Measurements from ENCODE around the gene CLDND1.

Gene CLDND1

GRCh38 chr3:98534168-98534567 lies 11.5 kb upstream of the CLDND1 start:
- DNase-seq (ENCODE audit: extremely low spot score), result no peak
- TF ChIP-seq CTCF (IDR thresholded peaks at IDR 0.05; ENCODE audit: control extremely low read depth, extremely low read depth, low read depth, missing control alignments), result no peak
- ChIA-PET POLR2A (interaction anchor here (2.7 kb wide), 1 partner anchor 30 kb away, joined by 17 read pairs; no protein-coding TSS in a partner anchor), CTCF (interaction anchor here (1.3 to 5.2 kb wide), 3 partner anchors 30 to 279 kb away, joined by 3 to 34 read pairs (median 7); no protein-coding TSS in a partner anchor)

GRCh38 chr3:98532709-98533571 lies 10.2 kb upstream of the CLDND1 start:
- ChIA-PET CTCF (interaction anchor here (0.8 to 2.2 kb wide), 9 partner anchors 10 to 67 kb away, joined by 3 to 8 read pairs (median 6); partner anchors contain the start of gene CLDND1), POLR2A (interaction anchor here (1.0 to 2.7 kb wide), 9 partner anchors 10 to 249 kb away, joined by 3 to 19 read pairs (median 4); partner anchors contain the start of gene CLDND1)
- no peak for TF ChIP-seq CTCF (IDR thresholded peaks at IDR 0.05; ENCODE audit: control extremely low read depth, extremely low read depth, low read depth, missing control alignments)
- no peak for DNase-seq (ENCODE audit: extremely low spot score)

GRCh38 chr3:98532275-98532637 lies 9.6 kb upstream of the CLDND1 start:
- no peak for DNase-seq (ENCODE audit: extremely low spot score)
- ChIA-PET CTCF (interaction anchor here (0.8 to 2.2 kb wide), 7 partner anchors 9 to 42 kb away, joined by 3 to 8 read pairs (median 7); partner anchors contain the start of gene CLDND1), POLR2A (interaction anchor here (1.0 to 2.7 kb wide), 7 partner anchors 9 to 40 kb away, joined by 4 to 19 read pairs (median 8); partner anchors contain the start of gene CLDND1)
- TF ChIP-seq CTCF (IDR thresholded peaks at IDR 0.05; ENCODE audit: control extremely low read depth, extremely low read depth, low read depth, missing control alignments), result no peak

- CTCF ChIA-PET, result interaction anchor here (1.5 to 2.2 kb wide), 4 partner anchors 9 to 41 kb away, joined by 6 to 7 read pairs (median 7); partner anchors contain the start of gene CLDND1
- POLR2A ChIA-PET, result interaction anchor here (1.7 to 2.7 kb wide), 5 partner anchors 9 to 40 kb away, joined by 4 to 19 read pairs (median 17); partner anchors contain the start of gene CLDND1
- no peak for DNase-seq (ENCODE audit: extremely low spot score)
- no peak for TF ChIP-seq CTCF (IDR thresholded peaks at IDR 0.05; ENCODE audit: control extremely low read depth, extremely low read depth, low read depth, missing control alignments)
These were observed 9.0 kb upstream of the CLDND1 start, which contains the start of gene GPR15 for GRCh38 chr3:98531622-98532274. TSS of gene GPR15 (plus strand) at chr3:98531978. CDS start at chr3:98532034, 56 bp downstream.

GRCh38 chr3:98530676-98531075 lies 8.0 kb upstream of the CLDND1 start:
- no peak for DNase-seq (ENCODE audit: extremely low spot score)
- POLR2A ChIA-PET, result interaction anchor here (1.0 kb wide), 1 partner anchor 25 kb away, joined by 4 read pairs; no protein-coding TSS in a partner anchor
- TF ChIP-seq CTCF (IDR thresholded peaks at IDR 0.05; ENCODE audit: control extremely low read depth, extremely low read depth, low read depth, missing control alignments), result no peak
- CTCF ChIA-PET, result interaction anchor here (1.1 to 1.5 kb wide), 4 partner anchors 19 to 491 kb away, joined by 3 to 4 read pairs (median 3); no protein-coding TSS in a partner anchor

Measured in GM10248 (cell line).